Measurements from ENCODE around the gene GUCY1A1.
A peak's percentile ranks its signal among the peaks of the same experiment; 100 is the strongest.

Gene GUCY1A1

GRCh38 chr4:155742310-155743015 is 75.8 kb downstream of the GUCY1A1 start:
- no peak for DNase-seq (ENCODE audit: low read depth)
- H3K9ac ChIP-seq (ENCODE audit: low read length), result no peak overlapping the region

GRCh38 chr4:155745984-155746383 is 79.3 kb downstream of the GUCY1A1 start:
- H3K9me3 ChIP-seq (ENCODE audit: control insufficient read depth, low read length), result no peaks in the 10 kb centered on the region
- no peaks in the 10 kb centered on the region for H3K27me3 ChIP-seq (replicated peaks; ENCODE audit: control insufficient read depth, insufficient read depth, low read length)
- no peak overlapping the region for H3K9ac ChIP-seq (ENCODE audit: low read length)
- peaks cover 10% of the 10 kb centered on the region for H3K4me1 ChIP-seq (ENCODE audit: control insufficient read depth, insufficient read depth, low read length)
- H3K4me3 ChIP-seq (ENCODE audit: low read length), result no peak overlapping the region
- peak; percentile 66 for DNase-seq (ENCODE audit: low read depth)
- no peaks in the 10 kb centered on the region for H3K36me3 ChIP-seq (ENCODE audit: control insufficient read depth, insufficient read depth, low read length, severe bottlenecking)

More at GRCh38 chr4:155742310-155743015, 75.8 kb downstream of the GUCY1A1 start:
- Histone ChIP-seq H3K36me3 (ENCODE audit: control insufficient read depth, insufficient read depth, low read length, severe bottlenecking) (no peaks in the 10 kb centered on the region), H3K4me3 (ENCODE audit: low read length) (no peak overlapping the region), H3K9me3 (ENCODE audit: control insufficient read depth, low read length) (no peaks in the 10 kb centered on the region), H3K4me1 (ENCODE audit: control insufficient read depth, insufficient read depth, low read length) (peaks cover 23% of the 10 kb centered on the region), H3K27me3 (replicated peaks; ENCODE audit: control insufficient read depth, insufficient read depth, low read length) (no peaks in the 10 kb centered on the region)

- H3K4me1 ChIP-seq (ENCODE audit: control insufficient read depth, insufficient read depth, low read length), result peaks cover 10% of the 10 kb centered on the region
- no peaks in the 10 kb centered on the region for H3K36me3 ChIP-seq (ENCODE audit: control insufficient read depth, insufficient read depth, low read length, severe bottlenecking)
- H3K9ac ChIP-seq (ENCODE audit: low read length), result no peak overlapping the region
- DNase-seq (ENCODE audit: low read depth), result no peak
- no peak overlapping the region for H3K4me3 ChIP-seq (ENCODE audit: low read length)
- H3K9me3 ChIP-seq (ENCODE audit: control insufficient read depth, low read length), result no peaks in the 10 kb centered on the region
- no peaks in the 10 kb centered on the region for H3K27me3 ChIP-seq (replicated peaks; ENCODE audit: control insufficient read depth, insufficient read depth, low read length)
Measured at GRCh38 chr4:155748039-155748438, 81.4 kb downstream of the GUCY1A1 start.

- H3K4me1 ChIP-seq (ENCODE audit: control insufficient read depth, insufficient read depth, low read length), result peaks cover 10% of the 10 kb centered on the region
- no peak overlapping the region for H3K4me3 ChIP-seq (ENCODE audit: low read length)
- H3K27me3 ChIP-seq (replicated peaks; ENCODE audit: control insufficient read depth, insufficient read depth, low read length), result no peaks in the 10 kb centered on the region
- DNase-seq (ENCODE audit: low read depth), result no peak
- no peaks in the 10 kb centered on the region for H3K9me3 ChIP-seq (ENCODE audit: control insufficient read depth, low read length)
- no peaks in the 10 kb centered on the region for H3K36me3 ChIP-seq (ENCODE audit: control insufficient read depth, insufficient read depth, low read length, severe bottlenecking)
- H3K9ac ChIP-seq (ENCODE audit: low read length), result no peak overlapping the region
Measured at GRCh38 chr4:155749041-155749440, 82.4 kb downstream of the GUCY1A1 start.

- H3K9me3 ChIP-seq (ENCODE audit: control insufficient read depth, low read length), result no peaks in the 10 kb centered on the region
Measured at GRCh38 chr4:155751569-155751968, 84.9 kb downstream of the GUCY1A1 start.

GRCh38 chr4:155757745-155758265 is 91.2 kb downstream of the GUCY1A1 start:
- Histone ChIP-seq H3K9me3 (ENCODE audit: control insufficient read depth, low read length) (no peaks in the 10 kb centered on the region), H3K4me3 (ENCODE audit: low read length) (no peak overlapping the region), H3K27me3 (replicated peaks; ENCODE audit: control insufficient read depth, insufficient read depth, low read length) (no peaks in the 10 kb centered on the region), H3K4me1 (ENCODE audit: control insufficient read depth, insufficient read depth, low read length) (no peaks in the 10 kb centered on the region), H3K9ac (ENCODE audit: low read length) (no peak overlapping the region), H3K36me3 (ENCODE audit: control insufficient read depth, insufficient read depth, low read length, severe bottlenecking) (no peaks in the 10 kb centered on the region)
- no peak for DNase-seq (ENCODE audit: low read depth)

More at GRCh38 chr4:155751569-155751968, 84.9 kb downstream of the GUCY1A1 start:
- no peak for DNase-seq (ENCODE audit: low read depth)
- Histone ChIP-seq H3K36me3 (ENCODE audit: control insufficient read depth, insufficient read depth, low read length, severe bottlenecking) (no peaks in the 10 kb centered on the region), H3K4me1 (ENCODE audit: control insufficient read depth, insufficient read depth, low read length) (no peaks in the 10 kb centered on the region), H3K9ac (ENCODE audit: low read length) (no peak overlapping the region), H3K4me3 (ENCODE audit: low read length) (no peak overlapping the region), H3K27me3 (replicated peaks; ENCODE audit: control insufficient read depth, insufficient read depth, low read length) (no peaks in the 10 kb centered on the region)

GRCh38 chr4:155758481-155759371 is 92.1 kb downstream of the GUCY1A1 start, which contains the start of gene GUCY1B1:
Gene GUCY1B1 (plus strand): TSS chr4:155759021. CDS start chr4:155759141, 120 bp downstream.
- Histone ChIP-seq H3K9ac (ENCODE audit: low read length) (peak within 1 kb of the TSS; percentile 66), H3K4me1 (ENCODE audit: control insufficient read depth, insufficient read depth, low read length) (no peaks in the 10 kb centered on the region), H3K36me3 (ENCODE audit: control insufficient read depth, insufficient read depth, low read length, severe bottlenecking) (no peaks in the 10 kb centered on the region), H3K27me3 (replicated peaks; ENCODE audit: control insufficient read depth, insufficient read depth, low read length) (no peaks in the 10 kb centered on the region), H3K4me3 (ENCODE audit: low read length) (peak within 1 kb of the TSS; percentile 80), H3K9me3 (ENCODE audit: control insufficient read depth, low read length) (no peaks in the 10 kb centered on the region)
- peak; percentile 97 for DNase-seq (ENCODE audit: low read depth)

- H3K4me1 ChIP-seq (ENCODE audit: control insufficient read depth, insufficient read depth, low read length), result no peaks in the 10 kb centered on the region
- H3K9me3 ChIP-seq (ENCODE audit: control insufficient read depth, low read length), result no peaks in the 10 kb centered on the region
- H3K9ac ChIP-seq (ENCODE audit: low read length), result peak overlapping the region; percentile 66
- H3K27me3 ChIP-seq (replicated peaks; ENCODE audit: control insufficient read depth, insufficient read depth, low read length), result no peaks in the 10 kb centered on the region
- DNase-seq (ENCODE audit: low read depth), result peak; percentile 73
- H3K4me3 ChIP-seq (ENCODE audit: low read length), result peak overlapping the region; percentile 80
- H3K36me3 ChIP-seq (ENCODE audit: control insufficient read depth, insufficient read depth, low read length, severe bottlenecking), result no peaks in the 10 kb centered on the region
Measured at GRCh38 chr4:155759372-155760252, 93.0 kb downstream of the GUCY1A1 start.

GRCh38 chr4:155761047-155761446 is 94.4 kb downstream of the GUCY1A1 start:
- no peaks in the 10 kb centered on the region for H3K36me3 ChIP-seq (ENCODE audit: control insufficient read depth, insufficient read depth, low read length, severe bottlenecking)
- no peaks in the 10 kb centered on the region for H3K4me1 ChIP-seq (ENCODE audit: control insufficient read depth, insufficient read depth, low read length)
- no peak overlapping the region for H3K9ac ChIP-seq (ENCODE audit: low read length)
- H3K9me3 ChIP-seq (ENCODE audit: control insufficient read depth, low read length), result no peaks in the 10 kb centered on the region
- no peaks in the 10 kb centered on the region for H3K27me3 ChIP-seq (replicated peaks; ENCODE audit: control insufficient read depth, insufficient read depth, low read length)
- no peak for DNase-seq (ENCODE audit: low read depth)
- no peak overlapping the region for H3K4me3 ChIP-seq (ENCODE audit: low read length)

- H3K4me3 ChIP-seq (ENCODE audit: low read length), result no peak overlapping the region
- H3K9ac ChIP-seq (ENCODE audit: low read length), result no peak overlapping the region
- peak; percentile 61 for DNase-seq (ENCODE audit: low read depth)
- H3K27me3 ChIP-seq (replicated peaks; ENCODE audit: control insufficient read depth, insufficient read depth, low read length), result no peaks in the 10 kb centered on the region
- no peaks in the 10 kb centered on the region for H3K9me3 ChIP-seq (ENCODE audit: control insufficient read depth, low read length)
- H3K4me1 ChIP-seq (ENCODE audit: control insufficient read depth, insufficient read depth, low read length), result no peaks in the 10 kb centered on the region
- no peaks in the 10 kb centered on the region for H3K36me3 ChIP-seq (ENCODE audit: control insufficient read depth, insufficient read depth, low read length, severe bottlenecking)
Measured at GRCh38 chr4:155761916-155762315, 95.3 kb downstream of the GUCY1A1 start.
